ENCODE measurements around the gene DRC1.
"Not testable (repeated sequence)": the region's sequence is repeated elsewhere in the genome, so short reads cannot be mapped to it uniquely, and the experiment has no call there.

The DRC1 gene

GRCh38 chr2:26464390-26465265 is 62.9 kb downstream of the DRC1 start:
- DNase-seq: no peak

- DNase-seq: no peak
Measured at GRCh38 chr2:26465266-26465925, 63.7 kb downstream of the DRC1 start.

GRCh38 chr2:26465981-26466471 is 64.3 kb downstream of the DRC1 start:
- DNase-seq: no peak

DNA sequence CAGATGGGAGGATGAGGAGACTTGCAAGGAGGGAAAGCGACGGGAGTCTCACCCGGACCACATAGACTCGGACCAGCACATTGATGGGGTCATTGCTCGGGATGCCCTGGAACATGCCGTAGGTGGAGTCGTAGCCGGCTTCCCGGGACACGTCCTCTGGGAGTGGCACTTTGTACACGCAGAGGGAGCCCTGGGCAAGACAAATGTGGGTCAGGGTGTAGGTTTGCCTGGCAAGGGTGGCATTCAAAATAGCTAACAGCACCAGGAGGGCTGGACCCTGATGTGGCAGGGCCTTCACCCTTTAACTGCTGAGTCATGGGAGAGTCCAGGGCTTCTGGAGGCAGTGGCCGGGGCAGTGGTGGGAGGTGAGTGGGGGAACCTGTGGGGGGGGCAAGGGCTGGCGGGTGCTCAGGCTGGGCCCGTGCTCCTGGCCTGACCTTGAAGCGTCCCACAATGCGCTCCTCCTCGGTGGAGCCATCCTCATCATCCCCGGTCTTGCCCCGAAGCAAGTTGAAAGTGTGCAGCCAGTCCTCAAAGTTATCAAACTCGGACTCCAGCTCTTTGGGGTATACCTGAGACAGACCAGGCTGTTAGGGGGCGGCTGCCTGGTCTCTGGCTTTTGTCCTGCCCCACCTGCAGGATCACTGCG is 65.1 kb downstream of the DRC1 start:
- no peak for DNase-seq

- DNase-seq: not testable (repeated sequence)
Measured at GRCh38 chr2:26468544-26468943, 66.8 kb downstream of the DRC1 start.

DNA sequence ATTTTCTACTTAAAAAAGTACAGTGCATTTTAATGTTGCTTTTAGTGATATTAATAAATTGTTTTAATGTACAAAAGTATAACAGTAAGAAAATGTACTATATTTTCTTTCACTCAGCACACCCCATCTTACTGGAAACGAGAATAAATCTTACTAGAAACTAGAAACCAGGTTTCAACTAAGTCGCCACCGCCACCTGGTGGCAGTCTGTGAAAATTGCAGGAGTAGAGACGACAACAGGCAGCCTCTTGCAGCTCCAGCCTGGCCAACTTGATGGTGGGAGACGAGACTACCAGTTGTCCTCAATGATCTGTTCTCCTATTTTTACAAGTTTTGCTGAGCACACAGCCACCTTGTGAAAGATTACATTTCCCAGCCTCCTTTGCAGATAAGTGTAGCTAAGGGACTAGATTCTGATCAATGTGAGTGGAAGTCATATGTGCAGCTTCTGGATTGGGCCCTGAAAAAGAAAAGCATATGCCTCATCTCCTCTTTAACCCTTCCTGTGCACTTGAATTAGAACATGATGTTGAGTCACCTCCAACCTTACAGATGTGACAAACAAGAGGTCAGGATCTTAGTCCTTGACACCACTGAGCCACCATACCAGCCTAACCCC is 67.5 kb downstream of the DRC1 start:
- peak; percentile 41 to 44 for DNase-seq

- DNase-seq: no peak
Measured at GRCh38 chr2:26469955-26470354, 68.2 kb downstream of the DRC1 start.

- no peak for DNase-seq
Measured at GRCh38 chr2:26470601-26471260, 69.0 kb downstream of the DRC1 start.

- no peak for DNase-seq
Measured at GRCh38 chr2:26471289-26471688, 69.6 kb downstream of the DRC1 start.

DNA sequence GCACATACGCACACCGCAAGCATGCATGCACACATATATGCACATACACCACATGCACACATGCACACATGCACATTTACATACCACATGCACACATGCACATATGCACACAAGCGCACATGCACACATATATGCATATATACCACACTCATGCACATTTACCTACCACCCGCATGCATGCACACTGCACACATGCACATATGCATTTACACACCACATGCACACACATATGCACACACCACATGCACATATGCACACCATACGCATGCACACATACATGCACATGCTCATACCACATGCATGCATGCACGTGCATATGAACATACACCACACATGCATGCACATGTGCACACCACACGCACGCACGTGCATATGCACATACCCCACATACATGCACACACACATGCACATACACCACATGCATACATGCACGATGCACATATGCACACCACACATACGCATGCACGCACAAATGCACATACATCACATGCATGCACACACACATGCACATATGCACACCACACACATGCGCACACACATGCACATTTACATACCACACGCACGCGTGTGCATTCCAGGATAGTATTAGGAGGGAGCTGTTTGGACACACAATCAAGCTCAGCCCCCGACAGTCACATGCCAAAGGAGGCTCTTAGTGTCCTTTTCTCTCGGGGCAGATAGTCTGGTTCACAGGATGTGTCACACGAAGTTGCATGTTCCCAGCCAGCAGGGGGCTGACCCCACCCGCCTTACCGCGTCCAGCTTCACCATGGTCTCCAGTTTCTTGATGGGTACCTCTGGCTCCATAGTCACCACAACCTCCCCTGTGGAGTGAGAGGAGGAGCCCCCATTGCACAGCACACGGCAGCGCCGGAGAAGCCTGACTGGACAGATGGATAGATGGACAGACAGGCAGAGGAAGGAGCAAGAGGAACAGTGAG is 70.3 kb downstream of the DRC1 start:
- DNase-seq: no peak

- DNase-seq: no peak
Measured at GRCh38 chr2:26472821-26473655, 71.3 kb downstream of the DRC1 start.

- DNase-seq: no peak
Measured at GRCh38 chr2:26473796-26474195, 72.1 kb downstream of the DRC1 start.

DNA sequence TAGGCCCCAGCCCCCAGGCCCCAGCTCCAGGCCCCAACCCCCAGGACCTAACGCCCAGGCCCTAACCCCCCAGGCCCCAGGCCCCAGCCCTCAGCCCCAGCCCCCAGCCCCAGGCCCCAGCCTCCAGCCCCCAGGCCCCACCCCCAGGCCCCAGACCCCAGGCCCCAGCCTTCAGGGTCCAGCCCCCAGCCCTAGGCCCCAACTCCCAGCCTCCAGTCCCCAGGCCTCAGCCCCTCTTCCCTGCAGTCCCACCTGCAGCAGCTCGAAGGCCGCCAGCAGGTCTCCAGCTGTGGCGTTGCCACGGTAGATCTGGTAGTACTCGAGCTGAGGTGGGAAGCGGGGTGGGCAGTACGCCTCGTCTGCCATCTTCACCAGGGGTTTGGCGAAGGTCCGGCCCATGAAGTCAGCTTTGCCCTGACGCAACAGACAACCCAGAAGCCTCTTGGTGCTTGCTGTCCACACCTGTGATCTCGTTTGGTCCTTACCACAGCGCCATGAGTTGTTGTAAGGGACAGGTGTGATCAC is 72.6 kb downstream of the DRC1 start:
- no peak for DNase-seq

DNA sequence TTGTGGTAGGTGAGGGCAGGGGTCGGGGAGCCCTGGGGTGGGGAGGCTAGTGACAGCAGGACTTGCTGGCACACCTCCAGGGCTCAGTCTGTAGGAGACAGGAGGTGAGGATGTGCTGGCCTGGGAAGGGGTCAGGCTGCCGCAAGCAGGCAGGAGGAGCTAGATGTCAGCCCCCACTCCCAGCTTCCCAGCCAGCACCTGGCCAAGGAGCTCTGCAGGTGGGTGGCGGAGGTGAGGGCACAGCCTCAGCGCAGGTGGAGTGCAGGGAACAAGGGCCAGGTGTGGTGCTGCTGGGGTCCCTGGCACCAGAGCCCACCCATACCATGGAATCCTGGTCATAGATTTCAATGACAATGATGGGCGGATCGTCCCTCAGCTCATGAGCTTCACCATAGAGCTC is 73.3 kb downstream of the DRC1 start:
- no peak for DNase-seq

DNA sequence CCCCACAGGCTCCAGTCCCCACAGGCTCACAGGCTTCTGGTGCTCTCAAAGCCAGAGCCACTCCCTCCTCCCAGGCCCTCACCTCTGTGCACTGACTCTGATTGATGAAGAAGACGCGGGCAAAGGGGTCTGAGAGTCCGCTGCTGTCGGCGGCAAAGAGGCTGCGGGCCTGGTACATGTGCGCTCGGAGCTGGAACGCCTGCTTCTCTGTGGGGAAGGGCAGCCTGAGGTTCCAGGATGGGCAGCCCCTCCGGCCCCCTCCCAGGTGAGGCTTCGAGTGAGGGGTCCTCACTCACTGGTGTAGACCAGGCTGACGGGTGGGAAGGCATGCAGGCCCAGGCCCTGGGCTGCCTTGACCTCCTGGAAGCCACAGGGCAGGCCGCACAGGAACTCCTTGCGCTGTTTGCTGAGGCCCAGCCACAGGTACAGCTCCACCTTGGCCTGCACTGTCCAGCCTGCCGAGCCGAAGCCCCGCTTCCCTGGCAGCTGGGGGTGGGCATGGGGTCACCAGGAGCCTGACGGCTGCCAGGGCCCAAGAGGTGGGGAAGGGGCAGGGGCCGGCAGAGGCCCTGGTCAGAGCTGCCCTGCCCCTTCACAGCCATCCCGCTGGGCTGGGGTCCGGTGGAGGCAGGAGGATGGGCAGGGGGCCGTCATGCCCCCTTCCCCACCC is 74.2 kb downstream of the DRC1 start:
- DNase-seq: no peak

GRCh38 chr2:26477126-26477910 is 75.6 kb downstream of the DRC1 start:
- DNase-seq: no peak

- no peak for DNase-seq
Measured at GRCh38 chr2:26477911-26478253, 76.2 kb downstream of the DRC1 start, which contains the start of gene OTOF. Gene OTOF, minus strand, starts transcription at chr2:26478124.

- DNase-seq: no peak
Measured at GRCh38 chr2:26478366-26478765, 76.6 kb downstream of the DRC1 start.

Measured in activated CD4-positive, alpha-beta T cell treated with anti-CD3 and anti-CD28 coated beads, Interleukin-2, amount 50 U/mL, for 4 hours (primary cell).